ENCODE measurements around the gene LRRC31. TPM values are rescaled to one million over a fixed set of nuclear protein-coding genes. Genes with fewer than 3 reads are reported as not detected.

LRRC31 gene
- total and polyA plus RNA-seq, 2 experiments from 2014 or later = not detected

- TF ChIP-seq REST (IDR thresholded peaks at IDR 0.05; ENCODE audit: unreplicated experiment) = no peak
- no peak for TF ChIP-seq ZNF331 (CRISPR knock-in tag; IDR thresholded peaks at IDR 0.05; ENCODE audit: low read depth)
- TF ChIP-seq ETS1 (IDR thresholded peaks at IDR 0.05) = no peak
- no peak for TF ChIP-seq EZH2phosphoT487 (IDR thresholded peaks at IDR 0.05; ENCODE audit: unreplicated experiment)
Observed at GRCh38 chr3:169914321-169914720, 44.6 kb upstream of the LRRC31 start (continued).

GRCh38 chr3:169913323-169913722, 43.6 kb upstream of the LRRC31 start:
- Histone ChIP-seq H3K36me3 (ENCODE audit: insufficient read depth) (no peaks in the 10 kb centered on the region), H3K27ac (ENCODE audit: low read depth) (no peak overlapping the region), H3K79me2 (replicated peaks; ENCODE audit: insufficient read depth) (no peaks in the 10 kb centered on the region), H3K9me2 (ENCODE audit: insufficient read depth) (no peaks in the 10 kb centered on the region), H3K27me3 (ENCODE audit: insufficient read depth) (no peaks in the 10 kb centered on the region), H3K4me3 (no peak overlapping the region), H2AFZ (peak overlapping the region; percentile 72; the same call in 1 of the 2 replicates), H3K4me1 (ENCODE audit: insufficient read depth) (no peaks in the 10 kb centered on the region), H3F3A (replicated peaks; ENCODE audit: low read depth) (no peaks in the 10 kb centered on the region), H3K4me2 (no peak overlapping the region), H4K20me1 (replicated peaks; ENCODE audit: insufficient read depth) (no peaks in the 10 kb centered on the region)
- no peaks in the 10 kb centered on the region for H3K9me3 Mint-ChIP-seq
- DNase-seq (ENCODE audit: low spot score) (no peak), ATAC-seq (no peak)
- peaks cover 3% of the 10 kb centered on the region for H3K27me3 Mint-ChIP-seq (ENCODE audit: insufficient read depth, low read depth, poor library complexity)
- H3K27ac Mint-ChIP-seq = no peak overlapping the region
- H3K36me3 Mint-ChIP-seq (ENCODE audit: low read depth) = no peaks in the 10 kb centered on the region
- H3K4me1 Mint-ChIP-seq = no peaks in the 10 kb centered on the region
- no peak overlapping the region for H3K4me3 Mint-ChIP-seq
- TF ChIP-seq ETS1 (IDR thresholded peaks at IDR 0.05) (no peak), ZNF462 (CRISPR knock-in tag; IDR thresholded peaks at IDR 0.05) (no peak), STAT1 (IDR thresholded peaks at IDR 0.05; ENCODE audit: unreplicated experiment) (no peak), CREB1 (CRISPR knock-in tag; IDR thresholded peaks at IDR 0.05; ENCODE audit: low read depth) (no peak), POLR2AphosphoS5 (IDR thresholded peaks at IDR 0.05; ENCODE audit: low read depth) (no peak), NANOG (IDR thresholded peaks at IDR 0.05; ENCODE audit: borderline replicate concordance) (no peak), EZH2 (IDR thresholded peaks at IDR 0.05; ENCODE audit: low read depth, unreplicated experiment) (no peak), ZNF331 (CRISPR knock-in tag; IDR thresholded peaks at IDR 0.05; ENCODE audit: low read depth) (no peak), ZNF114 (CRISPR knock-in tag; IDR thresholded peaks at IDR 0.05) (no peak), JUNB (IDR thresholded peaks at IDR 0.05; ENCODE audit: unreplicated experiment) (no peak), EZH2phosphoT487 (IDR thresholded peaks at IDR 0.05; ENCODE audit: unreplicated experiment) (no peak)
